NT2/D1 (cell line): Measurements from ENCODE around the gene ACTMAP.
A peak's percentile ranks its signal among the peaks of the same experiment; 100 is the strongest.

Experiments used
- DNase-seq: peaks from one replicate; pipeline ENCODE4 v3.0.0-alpha.2; 2011; ENCODE audit warnings: low read depth, low spot score
- H3K27me3 ChIP-seq: 2 replicates; pipeline ENCODE4 v1.6.0; 2011; ENCODE audit warnings: mild to moderate bottlenecking; ENCODE audit not compliant: insufficient read length, insufficient read depth
- H3K36me3 ChIP-seq: 2 replicates; pipeline ENCODE4 v1.6.1; 2011; ENCODE audit warnings: mild to moderate bottlenecking, low read length, mixed read lengths; ENCODE audit not compliant: insufficient read depth, insufficient read length
- H3K4me1 ChIP-seq: 2 replicates; pipeline ENCODE4 v1.5.1; 2011; ENCODE audit not compliant: insufficient read depth, insufficient read length
- H3K4me3 ChIP-seq: 2 replicates; pipeline ENCODE4 v1.5.1; 2011; ENCODE audit warnings: low read depth; ENCODE audit not compliant: insufficient read length
- H3K9ac ChIP-seq: 2 replicates; pipeline ENCODE4 v1.6.0; 2011; ENCODE audit warnings: low read depth; ENCODE audit not compliant: insufficient read length
- H3K9me3 ChIP-seq: 2 replicates; pipeline ENCODE4 v1.5.1; 2011; ENCODE audit warnings: mild to moderate bottlenecking, low read length; ENCODE audit not compliant: insufficient read depth
- SUZ12 ChIP-seq: IDR thresholded peaks from 2 replicates; pipeline ENCODE4 v1.6.1; 2011; ENCODE audit not compliant: insufficient read length, insufficient read depth; ENCODE audit errors: extremely low read depth
- YY1 ChIP-seq: IDR thresholded peaks from 2 replicates; pipeline ENCODE4 v1.6.1; 2011; ENCODE audit not compliant: insufficient read length, insufficient read depth
- ZNF274 ChIP-seq: IDR thresholded peaks from 2 replicates; pipeline ENCODE4 v1.6.1; 2011; ENCODE audit warnings: mild to moderate bottlenecking, low read depth, low read length

The ACTMAP gene

GRCh38 chr19:40745402-40745780 is 4.9 kb downstream of the ACTMAP start:
- Histone ChIP-seq H3K9ac (no peak overlapping the region), H3K4me1 (peaks cover 20% of the 10 kb centered on the region), H3K36me3 (peaks cover 24% of the 10 kb centered on the region), H3K27me3 (no peaks in the 10 kb centered on the region), H3K9me3 (no peaks in the 10 kb centered on the region), H3K4me3 (no peak overlapping the region)
- DNase-seq: no peak
- TF ChIP-seq SUZ12: no peak
- TF ChIP-seq YY1: no peak
- no peak for TF ChIP-seq ZNF274

- TF ChIP-seq ZNF274 (no peak), YY1 (no peak), SUZ12 (no peak)
- Histone ChIP-seq H3K9me3 (no peaks in the 10 kb centered on the region), H3K27me3 (no peaks in the 10 kb centered on the region), H3K4me1 (peaks cover 20% of the 10 kb centered on the region), H3K9ac (peak overlapping the region; percentile 56), H3K36me3 (peaks cover 24% of the 10 kb centered on the region), H3K4me3 (no peak overlapping the region)
- no peak for DNase-seq
Measured at GRCh38 chr19:40744554-40745401, 5.5 kb downstream of the ACTMAP start.

GRCh38 chr19:40743926-40744325 is 6.4 kb downstream of the ACTMAP start:
- peaks cover 20% of the 10 kb centered on the region for H3K4me1 ChIP-seq
- peaks cover 28% of the 10 kb centered on the region for H3K36me3 ChIP-seq
- H3K9ac ChIP-seq: peak overlapping the region; percentile 42
- no peak for DNase-seq
- no peak overlapping the region for H3K4me3 ChIP-seq
- no peak for TF ChIP-seq SUZ12
- no peak for TF ChIP-seq YY1
- no peaks in the 10 kb centered on the region for H3K9me3 ChIP-seq
- H3K27me3 ChIP-seq: no peaks in the 10 kb centered on the region

GRCh38 chr19:40742886-40743285 is 7.4 kb downstream of the ACTMAP start:
- Histone ChIP-seq H3K9ac (no peak overlapping the region), H3K4me3 (no peak overlapping the region), H3K36me3 (peaks cover 32% of the 10 kb centered on the region), H3K9me3 (no peaks in the 10 kb centered on the region), H3K4me1 (peaks cover 17% of the 10 kb centered on the region), H3K27me3 (no peaks in the 10 kb centered on the region)
- TF ChIP-seq ZNF274: no peak
- TF ChIP-seq YY1: no peak
- DNase-seq: no peak

- no peaks in the 10 kb centered on the region for H3K9me3 ChIP-seq
- no peak overlapping the region for H3K4me3 ChIP-seq
- TF ChIP-seq YY1: no peak
- TF ChIP-seq ZNF274: no peak
- TF ChIP-seq SUZ12: no peak
- DNase-seq: no peak
- no peak overlapping the region for H3K9ac ChIP-seq
- peaks cover 17% of the 10 kb centered on the region for H3K4me1 ChIP-seq
- H3K27me3 ChIP-seq: no peaks in the 10 kb centered on the region
- peaks cover 33% of the 10 kb centered on the region for H3K36me3 ChIP-seq
Measured at GRCh38 chr19:40742477-40742876, 7.8 kb downstream of the ACTMAP start.

DNA sequence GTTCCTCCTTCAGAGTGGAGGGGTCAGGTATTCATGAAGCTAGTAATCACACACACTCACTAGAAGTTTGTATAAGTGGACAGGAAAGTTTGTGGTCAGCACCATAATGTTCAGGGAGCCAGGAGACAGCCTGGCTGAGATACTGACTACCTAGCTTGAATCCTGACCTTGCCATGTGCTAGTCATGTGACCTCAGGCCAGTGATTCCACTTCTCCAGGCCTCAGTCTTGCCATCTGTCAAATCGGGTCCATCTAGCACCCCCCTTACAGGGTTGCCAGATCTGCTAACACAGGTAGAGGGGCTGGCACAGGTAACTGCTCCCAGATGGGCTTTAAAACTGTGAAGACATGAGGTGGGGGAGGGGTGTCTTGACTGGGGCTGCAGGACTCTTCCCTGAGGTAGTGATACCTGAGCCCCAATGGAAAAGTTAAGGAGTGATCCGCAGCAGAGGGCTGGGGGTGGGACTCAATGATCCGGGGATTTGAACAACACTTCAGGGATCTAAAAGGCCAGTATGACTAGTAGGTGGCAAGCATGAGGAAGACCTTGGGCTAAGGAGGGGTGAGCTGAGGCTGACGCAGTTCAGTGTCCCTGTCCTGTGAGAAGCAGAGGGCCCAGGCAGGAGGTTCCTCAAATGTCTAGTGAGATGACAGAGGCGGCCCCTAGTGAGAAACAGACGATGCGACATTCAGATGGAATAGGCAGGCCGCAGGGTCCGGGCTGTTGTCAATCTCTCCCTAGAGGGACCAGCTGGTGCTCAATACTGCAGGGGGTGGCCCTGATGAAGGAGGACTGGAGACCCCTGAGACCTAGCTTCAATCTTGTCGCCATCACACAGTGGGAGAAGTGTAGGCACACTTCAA is 8.5 kb downstream of the ACTMAP start:
- no peak overlapping the region for H3K9ac ChIP-seq
- no peak for TF ChIP-seq YY1
- TF ChIP-seq ZNF274: no peak
- TF ChIP-seq SUZ12: no peak
- H3K36me3 ChIP-seq: peaks cover 40% of the 10 kb centered on the region
- peaks cover 17% of the 10 kb centered on the region for H3K4me1 ChIP-seq
- H3K4me3 ChIP-seq: no peak overlapping the region
- H3K9me3 ChIP-seq: no peaks in the 10 kb centered on the region
- H3K27me3 ChIP-seq: no peaks in the 10 kb centered on the region
- DNase-seq: no peak

GRCh38 chr19:40740747-40741146 is 9.5 kb downstream of the ACTMAP start:
- H3K9ac ChIP-seq: no peak overlapping the region
- no peaks in the 10 kb centered on the region for H3K27me3 ChIP-seq
- peaks cover 17% of the 10 kb centered on the region for H3K4me1 ChIP-seq
- H3K4me3 ChIP-seq: no peak overlapping the region
- no peaks in the 10 kb centered on the region for H3K9me3 ChIP-seq
- peaks cover 42% of the 10 kb centered on the region for H3K36me3 ChIP-seq
- no peak for DNase-seq
- no peak for TF ChIP-seq ZNF274
- no peak for TF ChIP-seq SUZ12
- no peak for TF ChIP-seq YY1
